ENCODE measurements around the gene GBP5. TPM values are rescaled to one million over a fixed set of nuclear protein-coding genes. Genes with fewer than 3 reads are reported as not detected.

GBP5 gene
- total RNA-seq, 4 donors from 2014 or later, result 0.42 to 3.0 (median 0.73) TPM

- intact Hi-C loops (cut with DNase I), result no loop called here
These were observed 37.8 kb upstream of the GBP5 start for GRCh38 chr1:89310505-89310904.

GRCh38 chr1:89309828-89310227 is 37.2 kb upstream of the GBP5 start:
- Histone ChIP-seq H3K9me3 (no peaks in the 10 kb centered on the region), H3K4me3 (no peak overlapping the region), H3K27me3 (no peaks in the 10 kb centered on the region), H3K4me1 (peaks cover 22 to 25% (median 24%) of the 10 kb centered on the region in 4 donors), H3K36me3 (no peaks in the 10 kb centered on the region), H3K27ac (replicated peaks in 1 of 4) (peak overlapping the region; percentile 26 to 64 (median 56))
- 69% methylated on average over 1 of the region's 1 CpG for WGBS
- intact Hi-C loops (cut with DNase I), result no loop called here
- no peak for TF ChIP-seq EP300 (IDR thresholded peaks at IDR 0.05)
- no peak for TF ChIP-seq POLR2A (IDR thresholded peaks at IDR 0.05; ENCODE audit: low read depth)
- no peak for TF ChIP-seq CTCF (IDR thresholded peaks at IDR 0.05)
- TF ChIP-seq POLR2AphosphoS5 (IDR thresholded peaks at IDR 0.05), result no peak
- no peak for DNase-seq (ENCODE audit: extremely low spot score)

More at GRCh38 chr1:89310505-89310904, 37.8 kb upstream of the GBP5 start:
- 41% methylated on average over 1 of the region's 1 CpG for WGBS
- DNase-seq (ENCODE audit: extremely low spot score), result no peak
- no peaks in the 10 kb centered on the region for H3K27me3 ChIP-seq
- no peaks in the 10 kb centered on the region for H3K9me3 ChIP-seq
- H3K36me3 ChIP-seq, result no peaks in the 10 kb centered on the region
- TF ChIP-seq POLR2A (IDR thresholded peaks at IDR 0.05; ENCODE audit: low read depth), result no peak
- TF ChIP-seq CTCF (IDR thresholded peaks at IDR 0.05), result no peak
- no peak for TF ChIP-seq POLR2AphosphoS5 (IDR thresholded peaks at IDR 0.05)
- no peak for TF ChIP-seq EP300 (IDR thresholded peaks at IDR 0.05)
- H3K4me1 ChIP-seq, result peaks cover 22 to 25% (median 24%) of the 10 kb centered on the region in 4 donors
- peak overlapping the region; percentile 26 to 64 (median 56) for H3K27ac ChIP-seq (replicated peaks in 1 of 4)
- H3K4me3 ChIP-seq, result peak overlapping the region in 2 of 4 donors; percentile 7 to 8

GRCh38 chr1:89306273-89306672 is 33.6 kb upstream of the GBP5 start:
- TF ChIP-seq POLR2A (IDR thresholded peaks at IDR 0.05; ENCODE audit: low read depth), result no peak
- WGBS, result 92% methylated on average over 2 of the region's 2 CpGs

GRCh38 chr1:89305493-89305892 is 32.8 kb upstream of the GBP5 start:
- Histone ChIP-seq H3K27ac (replicated peaks in 1 of 4) (no peak overlapping the region), H3K4me3 (no peak overlapping the region), H3K9me3 (no peaks in the 10 kb centered on the region), H3K4me1 (peaks cover 9 to 11% (median 10%) of the 10 kb centered on the region in 4 donors), H3K36me3 (no peaks in the 10 kb centered on the region), H3K27me3 (no peaks in the 10 kb centered on the region)
- TF ChIP-seq EP300 (IDR thresholded peaks at IDR 0.05) (no peak), POLR2AphosphoS5 (IDR thresholded peaks at IDR 0.05) (no peak), CTCF (IDR thresholded peaks at IDR 0.05) (no peak), POLR2A (IDR thresholded peaks at IDR 0.05; ENCODE audit: low read depth) (no peak)
- WGBS, result 71% methylated on average over 2 of the region's 2 CpGs
- no peak for DNase-seq (ENCODE audit: extremely low spot score)
- intact Hi-C loops (cut with DNase I), result no loop called here

More at GRCh38 chr1:89306273-89306672, 33.6 kb upstream of the GBP5 start:
- no peak overlapping the region for H3K4me3 ChIP-seq
- no peaks in the 10 kb centered on the region for H3K9me3 ChIP-seq
- peaks cover 17 to 19% (median 18%) of the 10 kb centered on the region in 4 donors for H3K4me1 ChIP-seq
- H3K36me3 ChIP-seq, result no peaks in the 10 kb centered on the region
- intact Hi-C loops (cut with DNase I), result no loop called here
- H3K27me3 ChIP-seq, result no peaks in the 10 kb centered on the region
- DNase-seq (ENCODE audit: extremely low spot score), result no peak
- H3K27ac ChIP-seq (replicated peaks in 1 of 4), result no peak overlapping the region

GRCh38 chr1:89304572-89305230 is 32.0 kb upstream of the GBP5 start:
- TF ChIP-seq EP300 (IDR thresholded peaks at IDR 0.05), result no peak
- TF ChIP-seq CTCF (IDR thresholded peaks at IDR 0.05), result no peak
- TF ChIP-seq POLR2A (IDR thresholded peaks at IDR 0.05; ENCODE audit: low read depth), result no peak
- TF ChIP-seq POLR2AphosphoS5 (IDR thresholded peaks at IDR 0.05), result no peak

More at GRCh38 chr1:89304572-89305230, 32.0 kb upstream of the GBP5 start:
- Histone ChIP-seq H3K27ac (replicated peaks in 1 of 4) (no peak overlapping the region), H3K4me1 (peaks cover 2 to 3% (median 2%) of the 10 kb centered on the region in 4 donors), H3K36me3 (no peaks in the 10 kb centered on the region), H3K9me3 (no peaks in the 10 kb centered on the region), H3K4me3 (no peak overlapping the region), H3K27me3 (no peaks in the 10 kb centered on the region)
- no peak for DNase-seq (ENCODE audit: extremely low spot score)
- 88% methylated on average over 2 of the region's 2 CpGs for WGBS
- intact Hi-C loops (cut with DNase I), result no loop called here
